Peyer's patch (tissue), 4 donors: ENCODE measurements around the gene CHST9.

Source experiments
- CTCF ChIP-seq, 6 experiments: fragments of 450-650 bp in 4 of 6; fragments of 200-600 bp in 2 of 6; sonication (generic) in 1 of 6; IDR thresholded peaks; one replicate each; pipeline ENCODE4 v1.5.1; 2017 to 2019; ENCODE audit warnings: antibody characterized with exemption in 6 of 6, mild to moderate bottlenecking in 3 of 6, moderate library complexity in 1 of 6
- POLR2A ChIP-seq, 2 donors: fragments of 450-650 bp; IDR thresholded peaks; one replicate each; pipeline ENCODE4 v1.5.1; 2017; ENCODE audit warnings: antibody characterized with exemption in 2 of 2, mild to moderate bottlenecking in 2 of 2, moderate library complexity in 2 of 2

GRCh38 chr18:27143580-27144287 is 41.4 kb downstream of the CHST9 start:
- TF ChIP-seq CTCF (IDR thresholded peaks at IDR 0.05): no peak
- TF ChIP-seq POLR2A (IDR thresholded peaks at IDR 0.05): no peak
